Measurements from ENCODE around the gene HDGF. TPM values are rescaled to one million over a fixed set of nuclear protein-coding genes. Genes with fewer than 3 reads are reported as not detected.

HDGF gene
- total and polyA plus RNA-seq, 2 donors (not counting 3 experiments of a cell fraction or from before 2014, with no cell fraction given), result 95.1 to 298 TPM

- TF ChIP-seq POLR2AphosphoS5 (IDR thresholded peaks at IDR 0.05; ENCODE audit: insufficient read depth, low read depth, low read length), result no peak
- TF ChIP-seq POLR2A (IDR thresholded peaks at IDR 0.05; ENCODE audit: low read depth, low read length), result no peak
- TF ChIP-seq FOS (IDR thresholded peaks at IDR 0.05; ENCODE audit: borderline replicate concordance, insufficient read depth, low read length), result no peak
- TF ChIP-seq EZH2 (IDR thresholded peaks at IDR 0.05; ENCODE audit: borderline replicate concordance, low read depth, low read length, severe bottlenecking), result no peak
- no peak for TF ChIP-seq GATA2 (IDR thresholded peaks at IDR 0.05; ENCODE audit: insufficient read depth, insufficient read length, low read depth, low read length)
- TF ChIP-seq, protein P1, sequence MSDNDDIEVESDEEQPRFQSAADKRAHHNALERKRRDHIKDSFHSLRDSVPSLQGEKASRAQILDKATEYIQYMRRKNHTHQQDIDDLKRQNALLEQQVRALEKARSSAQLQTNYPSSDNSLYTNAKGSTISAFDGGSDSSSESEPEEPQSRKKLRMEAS (IDR thresholded peaks at IDR 0.05; ENCODE audit: insufficient read depth, insufficient read length), result no peak
- no peak for TF ChIP-seq JUN (IDR thresholded peaks at IDR 0.05; ENCODE audit: borderline replicate concordance, insufficient read depth, insufficient read length, low read depth)
- no peak for TF ChIP-seq MYC (IDR thresholded peaks at IDR 0.05; ENCODE audit: low read depth, low read length)
- no peak for TF ChIP-seq CTCF (IDR thresholded peaks at IDR 0.05; ENCODE audit: extremely low read depth in 1 of 2, insufficient read depth in 1 of 2, low read depth in 1 of 2, low read length in 2 of 2)
- H3K36me3 ChIP-seq (ENCODE audit: control insufficient read depth in 2 of 2, extremely low read depth in 1 of 2, insufficient read depth in 2 of 2, low read length in 2 of 2), result peaks cover 11 to 14% of the 10 kb centered on the region in 2 experiments
- no peaks in the 10 kb centered on the region for H3K9me1 ChIP-seq (replicated peaks; ENCODE audit: control insufficient read depth, extremely low read depth, insufficient read depth, low read length)
- dilution Hi-C loops (cut with MboI; ENCODE audit: extremely low pct_ligation_motif_present, low sequenced_read_pairs) (no loop called here), intact Hi-C loops (cut with micrococcal nuclease) (loop anchor here (5.0 kb wide), 2 partner anchors 147 to 243 kb away; partner anchors contain the start of genes MEF2D and PEAR1)
- POLR2A ChIA-PET, result no interaction called here
- no TSS peak for BruUV-seq (replicated peaks)
- H3K27me3 ChIP-seq (ENCODE audit: control insufficient read depth in 2 of 2, insufficient read depth in 2 of 2, low read length in 2 of 2), result no peaks in the 10 kb centered on the region
- no peak overlapping the region for H3K4me3 ChIP-seq (replicated peaks in 1 of 3; ENCODE audit: insufficient read depth in 1 of 3, low read depth in 1 of 3, low read length in 3 of 3)
- no peak for DNase-seq (ENCODE audit: low read depth, low spot score)
- H3K9ac ChIP-seq (replicated peaks; ENCODE audit: extremely low read depth, insufficient read depth, low read length), result no peak overlapping the region
- H3K79me2 ChIP-seq (ENCODE audit: control insufficient read depth, insufficient read depth, low read length), result peaks cover 64% of the 10 kb centered on the region
- H3K4me2 ChIP-seq (ENCODE audit: insufficient read depth, low read length), result no peak overlapping the region
- H4K20me1 ChIP-seq (replicated peaks; ENCODE audit: control insufficient read depth, extremely low read depth, insufficient read depth, low read length), result no peaks in the 10 kb centered on the region
- peaks cover 48% of the 10 kb centered on the region for H3K4me1 ChIP-seq (ENCODE audit: control insufficient read depth, extremely low read depth, insufficient read depth, low read length)
- no peak overlapping the region for H3K27ac ChIP-seq (ENCODE audit: insufficient read depth, low read depth, low read length)
- H2AFZ ChIP-seq (ENCODE audit: low read depth, low read length), result no peak overlapping the region
- CTCF ChIA-PET, result interaction anchor here (1.0 kb wide), 1 partner anchor 18 kb away, joined by 3 read pairs; no protein-coding TSS in a partner anchor
- no peak for FAIRE-seq
- H3K9me3 ChIP-seq (replicated peaks; ENCODE audit: control insufficient read depth, insufficient read depth, low read length), result no peaks in the 10 kb centered on the region
These were observed 6.6 kb downstream of the HDGF start for GRCh38 chr1:156744786-156745419.

All from endothelial cell of umbilical vein (primary cell).